ENCODE data around the gene NMNAT2.
"Not testable (repeated sequence)": the region's sequence is repeated elsewhere in the genome, so short reads cannot be mapped to it uniquely, and the experiment has no call there.

The NMNAT2 gene

DNA sequence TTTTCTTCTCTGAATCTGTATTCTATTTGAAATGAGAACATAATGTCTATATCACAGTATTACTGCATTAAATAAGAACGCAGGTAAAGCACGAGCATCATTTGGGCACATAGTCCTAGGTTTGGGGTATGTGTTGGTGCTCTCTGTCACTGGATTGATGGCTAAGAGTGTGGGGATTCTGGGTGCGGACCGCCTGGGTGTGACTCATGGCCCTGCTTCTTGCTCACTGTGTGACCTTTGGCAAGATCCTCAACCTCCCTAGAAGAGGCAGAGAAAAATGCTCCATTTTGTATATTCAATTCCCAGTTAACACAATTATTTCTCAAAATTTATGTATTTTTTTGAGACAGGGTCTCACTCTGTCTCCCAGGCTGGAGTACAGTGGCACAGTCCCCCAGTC is 132.4 kb downstream of the NMNAT2 start:
- DNase-seq (ENCODE audit: low read depth in 2 of 2): no peak

DNA sequence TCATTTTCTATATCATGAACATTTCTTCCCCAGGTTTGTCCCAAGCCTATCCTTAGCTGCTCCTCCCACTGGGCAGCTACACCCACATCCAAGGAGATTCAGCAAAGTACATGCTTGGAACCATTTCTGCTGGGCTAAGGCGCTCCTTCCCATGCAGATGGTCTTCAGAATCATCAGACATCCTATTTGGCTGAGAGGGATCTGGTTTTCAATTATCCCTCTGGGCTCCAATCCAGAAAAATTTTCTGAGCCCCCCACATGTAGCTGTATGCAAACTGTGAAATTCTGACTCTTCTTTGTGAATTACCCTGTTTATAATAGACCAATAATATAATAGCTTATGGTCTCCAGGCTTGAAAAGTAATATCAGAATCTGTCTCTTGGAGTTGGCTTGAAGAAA is 132.9 kb downstream of the NMNAT2 start:
- no peak for DNase-seq (ENCODE audit: low read depth in 2 of 2)

DNA sequence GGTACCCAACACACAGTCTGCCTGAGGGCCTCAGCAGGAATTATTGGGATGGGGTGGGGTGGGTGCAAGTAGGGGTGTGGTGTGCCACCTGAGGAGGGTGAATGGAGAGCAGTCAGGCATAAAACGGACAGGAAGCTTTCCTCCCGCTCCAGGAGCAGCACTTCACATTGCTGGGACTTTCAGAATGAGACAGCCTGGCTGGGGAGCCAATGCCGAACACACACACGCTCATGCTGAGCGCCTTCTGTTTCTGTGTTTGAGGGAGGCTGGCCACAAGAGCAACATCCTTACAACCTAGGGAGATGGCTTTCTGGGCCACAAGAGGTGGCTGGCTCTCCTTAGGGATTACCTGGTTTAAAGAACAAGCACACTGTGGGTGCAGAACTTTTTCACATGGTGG is 134.1 kb downstream of the NMNAT2 start:
- DNase-seq (ENCODE audit: low read depth in 2 of 2): no peak

GRCh38 chr1:183283286-183283685 is 134.9 kb downstream of the NMNAT2 start:
- no peak for DNase-seq (ENCODE audit: low read depth in 2 of 2)

- no peak for DNase-seq (ENCODE audit: low read depth in 2 of 2)
These were observed 135.9 kb downstream of the NMNAT2 start for GRCh38 chr1:183282101-183282855.

- DNase-seq (ENCODE audit: low read depth in 2 of 2): peak; percentile 44 to 60
These were observed 136.6 kb downstream of the NMNAT2 start for GRCh38 chr1:183281553-183282091.

DNA sequence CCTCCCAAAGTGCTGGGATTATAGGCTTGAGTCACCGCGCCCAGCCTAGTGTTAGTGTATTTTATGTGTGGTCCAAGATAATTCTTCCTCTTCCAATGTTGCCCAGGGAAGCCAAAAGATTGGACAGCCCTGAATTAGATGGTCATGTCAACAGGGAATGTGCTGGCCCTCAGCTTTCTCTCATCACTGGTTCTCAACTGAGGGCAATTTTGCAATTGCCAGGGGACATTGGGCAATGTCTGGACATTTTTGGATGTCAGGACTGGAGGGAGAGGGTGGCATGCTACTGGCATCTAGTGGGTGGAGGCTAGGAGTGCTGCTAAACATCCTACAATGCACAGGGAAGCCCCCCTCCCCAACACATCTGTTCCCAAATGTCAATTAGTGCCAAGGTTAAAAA is 137.1 kb downstream of the NMNAT2 start:
- no peak for DNase-seq (ENCODE audit: low read depth in 2 of 2)

DNA sequence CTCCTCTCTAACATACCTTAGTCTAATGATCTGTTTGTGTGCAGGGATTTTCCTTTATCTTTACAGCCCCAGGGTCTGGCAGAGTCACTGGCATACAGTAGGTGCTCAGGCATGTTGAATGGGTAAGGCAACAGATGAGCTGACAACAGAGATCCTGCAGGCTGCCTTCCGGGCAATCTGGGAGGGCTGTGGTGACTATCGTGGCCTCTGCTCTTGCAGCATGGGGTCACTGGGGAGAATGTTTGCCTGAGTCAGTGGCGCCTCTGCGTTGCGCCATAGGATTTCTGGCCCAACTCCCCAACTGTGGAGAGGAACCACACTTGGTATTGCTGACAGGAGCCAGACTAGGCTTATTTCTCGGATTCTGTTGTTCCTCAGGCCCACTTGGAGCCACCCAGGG is 138.3 kb downstream of the NMNAT2 start:
- DNase-seq (ENCODE audit: low read depth in 2 of 2): no peak

GRCh38 chr1:183278739-183279591 is 139.2 kb downstream of the NMNAT2 start:
- no peak for DNase-seq (ENCODE audit: low read depth in 2 of 2)

DNA sequence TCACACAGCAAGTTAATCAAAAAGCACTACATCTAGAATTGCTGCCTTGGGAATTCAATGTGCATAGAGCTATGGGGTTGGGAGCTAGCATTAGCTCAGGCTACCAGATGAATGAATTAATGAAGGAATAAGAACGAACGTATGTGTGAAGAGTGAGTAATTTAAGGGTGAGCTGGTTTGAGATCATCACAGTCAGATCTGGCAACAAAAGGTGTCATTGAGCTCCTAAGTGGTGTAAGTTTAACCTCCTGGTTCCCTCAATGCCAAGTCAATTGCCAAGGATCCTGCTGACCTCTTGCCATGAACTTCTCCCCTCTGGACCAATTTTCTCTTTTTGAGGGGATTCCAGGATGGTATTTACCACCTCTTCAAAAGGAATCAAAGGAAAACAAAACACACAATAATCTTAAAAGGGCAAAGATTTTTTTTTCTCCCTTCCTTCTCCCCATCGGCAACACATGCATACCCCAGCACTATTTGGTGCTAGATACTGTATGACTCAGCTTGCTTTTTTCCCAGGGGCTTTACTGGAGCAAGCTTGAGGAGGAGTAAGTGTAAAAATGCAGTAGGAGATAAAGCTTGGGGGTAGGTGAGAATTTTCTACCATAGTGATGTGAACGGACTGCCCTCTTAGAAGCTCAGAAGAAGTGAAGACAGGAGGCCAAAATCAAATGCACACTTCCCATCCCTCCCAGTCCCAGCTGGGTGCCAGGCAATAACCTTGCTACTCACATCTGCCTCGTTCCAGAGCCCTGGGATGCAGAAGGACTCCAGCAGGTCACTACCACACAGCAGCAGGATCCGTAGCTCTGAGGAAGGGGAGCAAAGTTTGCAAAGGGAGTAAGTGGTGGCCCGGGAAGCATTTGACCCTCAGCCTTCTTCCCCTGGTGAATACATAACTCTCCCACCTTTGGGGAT is 140.1 kb downstream of the NMNAT2 start:
- DNase-seq (ENCODE audit: low read depth in 2 of 2): no peak

DNA sequence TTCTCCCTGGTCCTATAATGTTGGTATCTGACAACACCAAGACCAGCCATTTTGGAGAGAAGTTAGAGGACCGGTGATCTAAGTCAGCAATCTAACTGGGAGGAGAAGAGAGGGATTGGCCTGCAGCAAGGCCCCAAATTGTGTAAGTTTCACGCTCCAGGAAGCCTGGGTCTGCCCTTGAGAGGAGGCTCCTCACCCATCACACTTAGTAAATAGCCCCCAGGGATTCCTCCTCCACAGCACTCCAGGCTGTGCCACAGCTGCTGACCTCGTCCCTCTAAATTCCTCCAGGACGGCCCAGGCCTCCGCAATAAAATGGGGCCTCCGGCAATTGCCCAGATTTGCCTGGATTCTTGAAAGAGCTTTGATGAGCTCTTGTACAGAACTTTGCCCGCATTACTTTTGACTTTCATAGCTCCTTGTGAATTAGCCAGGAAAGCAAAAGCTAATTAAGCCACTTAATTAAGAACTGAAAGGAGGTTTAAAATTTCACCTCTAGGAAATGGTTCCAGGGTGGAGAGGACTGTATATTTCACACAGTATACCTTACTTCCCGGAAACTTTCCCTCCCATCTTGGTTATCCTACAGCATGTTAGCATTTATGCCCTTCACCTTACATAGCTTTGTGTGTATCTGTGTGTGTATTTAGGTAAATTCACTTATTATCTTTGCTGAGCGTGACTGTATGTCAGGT is 141.6 kb downstream of the NMNAT2 start:
- no peak for DNase-seq (ENCODE audit: low read depth in 2 of 2)

- DNase-seq (ENCODE audit: low read depth in 2 of 2): no peak
These were observed 142.9 kb downstream of the NMNAT2 start for GRCh38 chr1:183275322-183275721.

GRCh38 chr1:183274836-183275235 is 143.3 kb downstream of the NMNAT2 start:
- no peak for DNase-seq (ENCODE audit: low read depth in 2 of 2)

DNA sequence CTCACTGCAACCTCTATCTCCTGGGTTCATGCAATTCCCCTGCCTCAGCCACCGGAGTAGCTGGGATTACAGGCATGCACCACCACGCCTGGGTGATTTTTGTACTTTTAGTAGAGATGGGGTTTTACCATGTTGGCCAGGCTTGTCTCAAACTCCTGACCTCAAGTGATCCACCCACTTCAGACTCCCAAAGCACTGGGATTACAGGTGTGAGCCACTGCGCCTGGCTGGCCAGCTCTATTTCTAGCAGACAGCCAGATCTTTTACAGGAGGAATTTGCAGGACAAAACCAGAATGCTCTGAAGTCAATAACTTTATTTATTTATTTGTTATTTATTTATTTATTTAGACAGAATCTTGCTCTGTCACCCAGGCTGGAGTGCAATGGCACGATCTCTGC is 144.2 kb downstream of the NMNAT2 start:
- DNase-seq (ENCODE audit: low read depth in 2 of 2): not testable (repeated sequence)

GRCh38 chr1:183273300-183273699 is 144.9 kb downstream of the NMNAT2 start:
- no peak for DNase-seq (ENCODE audit: low read depth in 2 of 2)

DNA sequence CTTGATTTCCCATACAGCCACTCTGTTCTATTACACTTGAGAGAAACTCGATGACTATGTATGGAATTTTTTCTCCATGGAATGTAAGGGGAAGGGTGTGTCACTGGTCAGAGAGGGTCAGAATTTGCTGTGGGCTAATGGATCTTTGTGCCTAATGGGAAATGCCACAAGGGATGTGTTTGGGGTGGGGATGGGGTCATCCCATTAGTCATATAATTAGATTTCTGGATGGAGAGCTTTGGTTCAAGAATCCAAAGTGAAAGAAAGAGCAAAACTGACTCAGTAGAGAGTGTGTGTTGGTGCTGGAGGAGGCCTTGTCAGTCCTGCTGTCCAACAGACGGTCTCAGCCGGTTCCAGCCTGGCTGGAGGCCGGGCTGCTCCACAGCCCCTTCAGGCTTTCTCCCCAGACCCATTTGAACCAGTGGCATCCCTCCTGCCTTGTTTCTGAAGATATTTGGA is 145.8 kb downstream of the NMNAT2 start:
- DNase-seq (ENCODE audit: low read depth in 2 of 2): no peak

GRCh38 chr1:183270541-183271141 is 147.5 kb downstream of the NMNAT2 start:
- DNase-seq (ENCODE audit: low read depth in 2 of 2): no peak

DNA sequence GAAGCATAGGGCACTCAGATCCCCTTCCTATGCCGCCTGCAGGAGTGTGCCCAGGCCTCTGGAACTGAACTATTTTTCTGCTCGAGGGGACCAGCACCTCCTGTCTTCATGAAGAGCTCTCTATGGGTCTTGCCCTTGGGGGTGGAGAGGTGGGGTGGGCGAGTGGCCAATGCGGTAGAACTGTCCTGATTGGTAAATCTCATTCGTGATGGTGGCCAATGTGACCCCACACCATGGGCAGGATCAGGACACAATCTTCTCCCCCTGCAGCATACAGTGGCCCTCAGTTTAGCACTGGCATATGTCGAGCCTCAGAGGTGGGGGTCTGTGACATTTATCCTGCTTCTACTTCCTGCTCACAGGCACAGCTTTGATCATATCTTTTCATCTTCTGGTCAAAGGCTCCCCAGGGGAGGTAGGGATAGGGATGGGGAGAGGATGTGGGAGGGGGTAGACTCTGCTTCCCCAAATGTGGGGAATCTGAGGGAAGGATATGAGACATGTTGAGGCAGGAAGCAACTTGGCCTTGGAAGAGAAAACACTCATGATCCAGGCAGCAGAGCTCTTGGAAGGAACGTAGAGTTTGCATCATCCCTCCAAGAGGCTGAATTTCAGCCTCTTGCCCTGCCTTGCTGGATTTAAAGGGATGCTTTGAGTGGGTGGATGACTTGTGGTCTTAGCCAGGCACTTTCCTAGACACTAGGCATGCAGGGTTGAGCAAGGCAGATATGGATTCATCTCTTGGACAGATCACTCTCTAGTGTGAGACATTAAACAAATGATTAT is 150.3 kb downstream of the NMNAT2 start:
- no peak for DNase-seq (ENCODE audit: low read depth in 2 of 2)

DNA sequence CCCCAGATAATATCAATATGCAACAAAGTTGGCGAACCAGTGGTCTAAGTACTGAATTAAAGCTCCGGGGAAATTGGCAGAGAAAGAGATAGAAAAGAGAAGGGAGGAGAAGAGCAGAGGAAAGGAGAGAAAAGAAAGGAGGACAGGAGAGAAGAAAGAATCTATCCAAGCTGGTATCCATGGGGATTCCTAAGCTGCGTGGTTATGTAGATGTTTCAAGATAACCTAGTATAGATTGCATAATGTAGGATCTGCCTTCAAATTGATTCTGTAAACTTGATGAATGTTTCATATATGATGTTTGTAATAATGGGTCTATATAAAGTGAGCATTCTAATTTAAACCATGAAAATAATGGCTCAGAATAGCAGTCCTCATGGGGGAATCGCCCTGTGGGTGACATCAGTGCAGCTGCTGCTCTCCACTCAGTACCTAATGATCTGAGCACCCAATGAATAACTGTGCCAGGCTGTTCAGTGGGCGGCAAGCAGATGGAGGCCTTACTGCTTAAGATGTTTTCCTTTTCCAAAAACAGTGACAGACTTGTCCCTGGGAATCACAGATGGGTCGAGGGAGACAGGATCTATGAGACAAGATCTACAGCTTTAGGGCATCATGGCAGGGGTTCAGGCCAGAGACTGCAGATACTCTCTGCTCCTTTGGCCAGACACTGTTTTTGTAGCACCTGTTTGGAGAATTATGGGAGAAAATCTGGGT is 154.1 kb downstream of the NMNAT2 start:
- no peak for DNase-seq (ENCODE audit: low read depth in 2 of 2)
